HCT116 (cell line): ENCODE results near the gene SPTB. TPM values are rescaled to one million over a fixed set of nuclear protein-coding genes. Genes with fewer than 3 reads are reported as not detected.
A peak's percentile ranks its signal among the peaks of the same experiment; 100 is the strongest.

Experiments used
- ATAC-seq: fragments of 200-7000 bp; cut with Tn5 transposase; 2 replicates; pipeline ENCODE4 v1.9.1; 2020; ENCODE audit warnings: mild to moderate bottlenecking, moderate library complexity
- BruUV-seq: library from RNA; stranded (reverse); fragments of 400-500 nt; replicated peaks from 2 replicates; lab custom pipeline; 2021; lab: Mats Ljungman, UMichigan
- CTCF ChIA-PET: fragments of 300-600 bp; sonication (Branson Sonifier 250); formaldehyde crosslinking; loops from one replicate; lab custom pipeline; 2021; ENCODE audit warnings: antibody characterized with exemption; lab: Charles Lee
- POLR2A ChIA-PET: fragments of 300-600, 350-600 bp; sonication (Branson Sonifier 250); formaldehyde crosslinking; loops from one replicate; lab custom pipeline; 2021; ENCODE audit warnings: antibody characterized with exemption; lab: Charles Lee
- RAD21 ChIA-PET, 2 experiments: fragments of 300-600 bp; sonication (Branson Sonifier 250); formaldehyde crosslinking; loops; one replicate each; lab custom pipeline; 2023; ENCODE audit warnings: low total read pairs in 2 of 2; ENCODE audit not compliant: uncharacterized antibody in 2 of 2, unreplicated experiment in 2 of 2, low non-redundant PET in 1 of 2; lab: Charles Lee
- DNase-seq: peaks from one replicate; pipeline ENCODE4 v3.0.0-alpha.2; 2010; ENCODE audit warnings: low read depth, low spot score
- H2AFZ ChIP-seq: fragments of 200-600 bp; shearing (Covaris generic), sonication (generic); 2 replicates; pipeline ENCODE4 v1.6.1; 2017; ENCODE audit warnings: low read depth, mixed run types, mixed read lengths, antibody characterized with exemption, low read length; ENCODE audit not compliant: poor library complexity, severe bottlenecking
- H3K27ac ChIP-seq: 2 replicates; pipeline ENCODE4 v1.5.1; 2012; ENCODE audit warnings: low read depth, low read length
- H3K27me3 ChIP-seq: fragments of 200-600 bp; sonication (generic); 2 replicates; pipeline ENCODE4 v1.6.1; 2016; ENCODE audit warnings: mixed run types, low read length, mixed read lengths; ENCODE audit not compliant: insufficient read depth
- H3K36me3 ChIP-seq, 2 experiments: fragments of 200-500 bp in 1 of 2; fragments of 200-600 bp in 1 of 2; sonication (Bioruptor generic) in 1 of 2; sonication (generic) in 1 of 2; 2 replicates each; pipeline versions ENCODE4 v1.5.1 to v1.6.1; 2014 to 2016; ENCODE audit warnings: low read length in 2 of 2, inconsistent platforms in 1 of 2, mixed read lengths in 1 of 2, mixed run types in 1 of 2; ENCODE audit not compliant: insufficient read depth in 2 of 2, control insufficient read depth in 1 of 2
- H3K4me1 ChIP-seq, 2 experiments: fragments of 200-600 bp in 1 of 2; sonication (generic) in 1 of 2; 2 replicates each; pipeline versions ENCODE4 v1.5.1 to v1.6.1; 2012 to 2017; ENCODE audit warnings: low read length in 2 of 2, inconsistent platforms in 1 of 2, mild to moderate bottlenecking in 1 of 2, mixed read lengths in 1 of 2, mixed run types in 1 of 2, moderate library complexity in 1 of 2; ENCODE audit not compliant: insufficient read depth in 2 of 2, control insufficient read depth in 1 of 2
- H3K4me2 ChIP-seq: fragments of 200-600 bp; sonication (generic); 2 replicates; pipeline ENCODE4 v1.6.1; 2017; ENCODE audit warnings: mixed run types, low read length, mixed read lengths
- H3K4me3 ChIP-seq, 2 experiments: fragments of 200-600 bp in 1 of 2; sonication (generic) in 1 of 2; replicated peaks in 1 of 2; 2 replicates each; pipeline ENCODE4 v1.5.1; 2011 to 2016; ENCODE audit warnings: low read length in 2 of 2, control low read depth in 1 of 2, low read depth in 1 of 2, mild to moderate bottlenecking in 1 of 2, mixed read lengths in 1 of 2, mixed run types in 1 of 2
- H3K79me2 ChIP-seq: fragments of 200-600 bp; sonication (generic); 2 replicates; pipeline ENCODE4 v1.6.1; 2017; ENCODE audit warnings: mild to moderate bottlenecking, mixed run types, low read length, moderate library complexity, mixed read lengths; ENCODE audit not compliant: insufficient read depth
- H3K9ac ChIP-seq: fragments of 200-600 bp; sonication (generic); 2 replicates; pipeline ENCODE4 v1.6.1; 2016; ENCODE audit warnings: low read length, mixed read lengths
- H3K9me2 ChIP-seq: fragments of 200-600 bp; sonication (generic), shearing (Covaris generic); 2 replicates; pipeline ENCODE4 v1.6.1; 2017; ENCODE audit warnings: mixed run types, mild to moderate bottlenecking, moderate library complexity; ENCODE audit not compliant: insufficient read depth
- H3K9me3 ChIP-seq, 2 experiments: fragments of 200-500 bp in 1 of 2; fragments of 200-600 bp in 1 of 2; sonication (Bioruptor generic) in 1 of 2; sonication (generic) in 1 of 2; 2 replicates each; pipeline ENCODE4 v1.6.1; 2014 to 2017; ENCODE audit warnings: low read length in 2 of 2, mixed read lengths in 2 of 2, inconsistent platforms in 1 of 2, low read depth in 1 of 2, mild to moderate bottlenecking in 1 of 2, mixed run types in 1 of 2, moderate library complexity in 1 of 2; ENCODE audit not compliant: control insufficient read depth in 1 of 2, insufficient read depth in 1 of 2
- H4K20me1 ChIP-seq: fragments of 200-600 bp; sonication (generic), shearing (Covaris generic); 2 replicates; pipeline ENCODE4 v1.6.1; 2017; ENCODE audit warnings: mixed run types, mild to moderate bottlenecking, moderate library complexity; ENCODE audit not compliant: insufficient read depth
- ATF3 ChIP-seq: IDR thresholded peaks from 2 replicates; pipeline ENCODE4 v1.6.1; 2012
- CBX3 ChIP-seq: IDR thresholded peaks from 2 replicates; pipeline ENCODE4 v1.6.1; 2012; ENCODE audit warnings: low read depth
- EGR1 ChIP-seq: IDR thresholded peaks from 2 replicates; pipeline ENCODE4 v1.6.1; 2012; ENCODE audit warnings: low read depth
- ELF1 ChIP-seq: IDR thresholded peaks from 2 replicates; pipeline ENCODE4 v1.6.1; 2012; ENCODE audit warnings: low read depth, borderline replicate concordance
- EZH2 ChIP-seq: fragments of 200-600 bp; sonication (generic); IDR thresholded peaks from 2 replicates; pipeline ENCODE4 v1.6.1; 2017; ENCODE audit warnings: antibody characterized with exemption, mixed run types
- FOSL1 ChIP-seq: IDR thresholded peaks from 2 replicates; pipeline ENCODE4 v1.6.1; 2012; ENCODE audit warnings: low read depth
- JUND ChIP-seq: IDR thresholded peaks from 2 replicates; pipeline ENCODE4 v1.6.1; 2012
- MAX ChIP-seq: IDR thresholded peaks from 2 replicates; pipeline ENCODE4 v1.6.1; 2012
- POLR2A ChIP-seq: IDR thresholded peaks from 2 replicates; pipeline ENCODE4 v1.7.0; 2011; ENCODE audit warnings: borderline replicate concordance; ENCODE audit not compliant: insufficient read depth, insufficient read length; ENCODE audit errors: extremely low read depth
- POLR2AphosphoS5 ChIP-seq: IDR thresholded peaks from 2 replicates; pipeline ENCODE4 v1.6.1; 2011; ENCODE audit warnings: mild to moderate bottlenecking, low read depth, low read length, moderate library complexity
- RAD21 ChIP-seq: IDR thresholded peaks from 2 replicates; pipeline ENCODE4 v1.6.1; 2012; ENCODE audit warnings: low read depth, mild to moderate bottlenecking
- SIN3A ChIP-seq: IDR thresholded peaks from 2 replicates; pipeline ENCODE4 v1.6.1; 2012; ENCODE audit warnings: low read depth
- SP1 ChIP-seq: IDR thresholded peaks from 2 replicates; pipeline ENCODE4 v1.6.1; 2012; ENCODE audit warnings: low read depth
- SRF ChIP-seq: IDR thresholded peaks from 2 replicates; pipeline ENCODE4 v1.6.1; 2012; ENCODE audit warnings: low read depth
- YY1 ChIP-seq: IDR thresholded peaks from 2 replicates; pipeline ENCODE4 v1.6.1; 2011; ENCODE audit warnings: low read length, low read depth, moderate library complexity, mild to moderate bottlenecking; ENCODE audit not compliant: insufficient replicate concordance; ENCODE audit errors: extremely low read depth
- ZBTB33 ChIP-seq: IDR thresholded peaks from 2 replicates; pipeline ENCODE4 v1.6.1; 2011; ENCODE audit warnings: mild to moderate bottlenecking, low read length, moderate library complexity; ENCODE audit not compliant: insufficient replicate concordance; ENCODE audit errors: extremely low read depth
- ZFX ChIP-seq: fragments of 450-650 bp; IDR thresholded peaks from 2 replicates; pipeline ENCODE4 v1.6.1; 2017
- ZNF274 ChIP-seq: fragments of 200-500 bp; sonication (Bioruptor generic); IDR thresholded peaks from 2 replicates; pipeline ENCODE4 v1.6.1; 2014; ENCODE audit warnings: mild to moderate bottlenecking, low read depth, low read length, inconsistent platforms
- intact Hi-C: fragments of 100-400 bp; cut with micrococcal nuclease; formaldehyde crosslinking; loops from 2 replicates; pipeline ENCODE4 v1.10.0; 2022
- total RNA-seq: library from RNA; stranded (reverse); gene quantifications from one replicate; pipeline ENCODE4 v1.2.1, GENCODE V29; 2021; ENCODE audit not compliant: unreplicated experiment
- TF ChIP-seq, protein P1 (sequence below): IDR thresholded peaks from 2 replicates; pipeline ENCODE4 v1.6.1; 2012; ENCODE audit warnings: low read depth
- TF ChIP-seq, protein P2 (sequence below), 3 experiments: fragments of 200-600 bp in 1 of 3; sonication (generic) in 1 of 3; IDR thresholded peaks in 2 of 3; conservative IDR thresholded peaks in 1 of 3; 2 replicates each; pipeline ENCODE4 v1.5.1; 2012 to 2017; ENCODE audit warnings: low read depth in 2 of 3, low read length in 2 of 3, antibody characterized with exemption in 1 of 3, borderline replicate concordance in 1 of 3, control low read depth in 1 of 3, mild to moderate bottlenecking in 1 of 3, mixed read lengths in 1 of 3, mixed run types in 1 of 3, moderate library complexity in 1 of 3; ENCODE audit not compliant: insufficient read depth in 1 of 3

Gene SPTB
- total RNA-seq, 1 experiment from 2014 or later = 4.2 TPM

DNA sequence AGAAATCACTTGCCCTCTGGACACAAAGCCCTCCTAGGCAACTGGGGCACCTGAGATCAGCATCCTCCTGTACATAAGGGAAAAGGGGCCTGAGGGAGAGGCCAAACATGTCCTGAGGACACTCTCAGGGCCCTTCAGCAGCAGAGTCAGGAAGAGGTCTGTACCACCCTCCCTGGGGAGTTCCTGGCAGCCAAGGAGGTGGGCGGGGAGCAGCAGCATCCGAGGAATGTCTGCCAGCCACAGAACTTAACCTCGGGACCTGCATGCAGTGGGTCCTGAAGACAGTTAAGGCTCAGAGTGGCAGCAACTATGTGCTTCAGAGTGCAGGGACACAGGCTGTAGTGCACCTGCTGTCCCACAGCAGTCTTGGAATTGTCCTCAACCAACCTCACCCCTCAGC lies 62.1 kb downstream of the SPTB start:
- intact Hi-C loops = no loop called here
- Histone ChIP-seq H3K27ac (no peak overlapping the region), H4K20me1 (no peaks in the 10 kb centered on the region), H3K4me3 (no peak overlapping the region), H3K4me1 (peaks cover 8 to 12% of the 10 kb centered on the region in 2 experiments; a peak in 3 of 4 replicates), H3K36me3 (no peaks in the 10 kb centered on the region), H3K79me2 (no peaks in the 10 kb centered on the region), H3K27me3 (peaks cover 9% of the 10 kb centered on the region; the same call in 1 of the 2 replicates), H3K9me3 (no peaks in the 10 kb centered on the region), H3K4me2 (peak overlapping the region; percentile 20; the same call in 1 of the 2 replicates), H3K9ac (no peak overlapping the region), H2AFZ (no peak overlapping the region), H3K9me2 (no peaks in the 10 kb centered on the region)
- ChIA-PET CTCF (no interaction called here), POLR2A (no interaction called here), RAD21 (no interaction called here)
- DNase-seq (no peak), ATAC-seq (no peak)
- BruUV-seq = no TSS peak
- TF ChIP-seq EZH2 (no peak), SIN3A (no peak), JUND (no peak), POLR2AphosphoS5 (no peak), ATF3 (no peak), ZBTB33 (no peak), POLR2A (no peak), EGR1 (no peak), ZNF274 (no peak), RAD21 (no peak), FOSL1 (no peak), SRF (no peak), ELF1 (no peak), ZFX (no peak), YY1 (no peak), MAX (no peak), SP1 (no peak), CBX3 (no peak)
- TF ChIP-seq, protein P1, sequence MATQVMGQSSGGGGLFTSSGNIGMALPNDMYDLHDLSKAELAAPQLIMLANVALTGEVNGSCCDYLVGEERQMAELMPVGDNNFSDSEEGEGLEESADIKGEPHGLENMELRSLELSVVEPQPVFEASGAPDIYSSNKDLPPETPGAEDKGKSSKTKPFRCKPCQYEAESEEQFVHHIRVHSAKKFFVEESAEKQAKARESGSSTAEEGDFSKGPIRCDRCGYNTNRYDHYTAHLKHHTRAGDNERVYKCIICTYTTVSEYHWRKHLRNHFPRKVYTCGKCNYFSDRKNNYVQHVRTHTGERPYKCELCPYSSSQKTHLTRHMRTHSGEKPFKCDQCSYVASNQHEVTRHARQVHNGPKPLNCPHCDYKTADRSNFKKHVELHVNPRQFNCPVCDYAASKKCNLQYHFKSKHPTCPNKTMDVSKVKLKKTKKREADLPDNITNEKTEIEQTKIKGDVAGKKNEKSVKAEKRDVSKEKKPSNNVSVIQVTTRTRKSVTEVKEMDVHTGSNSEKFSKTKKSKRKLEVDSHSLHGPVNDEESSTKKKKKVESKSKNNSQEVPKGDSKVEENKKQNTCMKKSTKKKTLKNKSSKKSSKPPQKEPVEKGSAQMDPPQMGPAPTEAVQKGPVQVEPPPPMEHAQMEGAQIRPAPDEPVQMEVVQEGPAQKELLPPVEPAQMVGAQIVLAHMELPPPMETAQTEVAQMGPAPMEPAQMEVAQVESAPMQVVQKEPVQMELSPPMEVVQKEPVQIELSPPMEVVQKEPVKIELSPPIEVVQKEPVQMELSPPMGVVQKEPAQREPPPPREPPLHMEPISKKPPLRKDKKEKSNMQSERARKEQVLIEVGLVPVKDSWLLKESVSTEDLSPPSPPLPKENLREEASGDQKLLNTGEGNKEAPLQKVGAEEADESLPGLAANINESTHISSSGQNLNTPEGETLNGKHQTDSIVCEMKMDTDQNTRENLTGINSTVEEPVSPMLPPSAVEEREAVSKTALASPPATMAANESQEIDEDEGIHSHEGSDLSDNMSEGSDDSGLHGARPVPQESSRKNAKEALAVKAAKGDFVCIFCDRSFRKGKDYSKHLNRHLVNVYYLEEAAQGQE = no peak
- TF ChIP-seq, protein P2, sequence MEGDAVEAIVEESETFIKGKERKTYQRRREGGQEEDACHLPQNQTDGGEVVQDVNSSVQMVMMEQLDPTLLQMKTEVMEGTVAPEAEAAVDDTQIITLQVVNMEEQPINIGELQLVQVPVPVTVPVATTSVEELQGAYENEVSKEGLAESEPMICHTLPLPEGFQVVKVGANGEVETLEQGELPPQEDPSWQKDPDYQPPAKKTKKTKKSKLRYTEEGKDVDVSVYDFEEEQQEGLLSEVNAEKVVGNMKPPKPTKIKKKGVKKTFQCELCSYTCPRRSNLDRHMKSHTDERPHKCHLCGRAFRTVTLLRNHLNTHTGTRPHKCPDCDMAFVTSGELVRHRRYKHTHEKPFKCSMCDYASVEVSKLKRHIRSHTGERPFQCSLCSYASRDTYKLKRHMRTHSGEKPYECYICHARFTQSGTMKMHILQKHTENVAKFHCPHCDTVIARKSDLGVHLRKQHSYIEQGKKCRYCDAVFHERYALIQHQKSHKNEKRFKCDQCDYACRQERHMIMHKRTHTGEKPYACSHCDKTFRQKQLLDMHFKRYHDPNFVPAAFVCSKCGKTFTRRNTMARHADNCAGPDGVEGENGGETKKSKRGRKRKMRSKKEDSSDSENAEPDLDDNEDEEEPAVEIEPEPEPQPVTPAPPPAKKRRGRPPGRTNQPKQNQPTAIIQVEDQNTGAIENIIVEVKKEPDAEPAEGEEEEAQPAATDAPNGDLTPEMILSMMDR (IDR thresholded peaks at IDR 0.05 in 2 of 3, conservative IDR thresholded peaks at IDR 0.05 in 1 of 3; ENCODE audit: borderline replicate concordance in 1 of 3, insufficient read depth in 1 of 3, low read depth in 2 of 3, low read length in 2 of 3) = no peak
